ENCODE data around the gene MYO1E. TPM values are rescaled to one million over a fixed set of nuclear protein-coding genes. Genes with fewer than 3 reads are reported as not detected.

Gene MYO1E
- total and polyA plus RNA-seq, 2 of the 4 experiments (the other 2 are of a cell fraction): 13.4 to 37.3 TPM

- H3K36me3 ChIP-seq (ENCODE audit: control insufficient read depth, insufficient read depth, low read length): no peaks in the 10 kb centered on the region
- 80% methylated on average over 1 of the region's 6 CpGs; no CpG with 5 or more reads in 1 of the 2 experiments for WGBS, 2 experiments (ENCODE audit: extremely low coverage in 2 of 2, insufficient read length in 1 of 2)
- H3K56ac ChIP-seq (ENCODE audit: extremely low read depth, insufficient read depth, low read length): no peak overlapping the region
- no TSS peak for BruUV-seq (replicated peaks)
- peaks cover 32% of the 10 kb centered on the region for H3K9me1 ChIP-seq (ENCODE audit: insufficient read depth, low read length)
- peak overlapping the region in 1 of 2 experiments; percentile 36; a peak in 1 of 4 replicates for H4K8ac ChIP-seq (ENCODE audit: low read depth in 2 of 2, low read length in 2 of 2)
- no peaks in the 10 kb centered on the region for H3K27me3 ChIP-seq (ENCODE audit: control insufficient read depth, insufficient read depth, low read length)
- H4K91ac ChIP-seq (ENCODE audit: insufficient read depth, low read depth, low read length): no peak overlapping the region
- peak overlapping the region; percentile 63 for H2AK5ac ChIP-seq (ENCODE audit: low read depth, low read length)
- peak overlapping the region; percentile 73 for H3K4ac ChIP-seq (ENCODE audit: low read depth, low read length)
- no peak overlapping the region for H2AFZ ChIP-seq (replicated peaks; ENCODE audit: low read length, poor library complexity)
- H3K18ac ChIP-seq (ENCODE audit: low read depth, low read length): peak overlapping the region; percentile 26; the same call in 1 of the 2 replicates
- no peak overlapping the region for H2AK9ac ChIP-seq (replicated peaks; ENCODE audit: low read depth, low read length, poor library complexity)
- H3K4me2 ChIP-seq (ENCODE audit: low read depth, low read length): no peak overlapping the region
- H4K20me1 ChIP-seq (ENCODE audit: insufficient read depth, low read length): peaks cover 6% of the 10 kb centered on the region
- H3K14ac ChIP-seq (replicated peaks; ENCODE audit: low read depth, low read length): peak overlapping the region; percentile 39
- intact Hi-C loops (cut with micrococcal nuclease): no loop called here
- peak overlapping the region; percentile 48; the same call in 1 of the 2 replicates for H2BK20ac ChIP-seq (ENCODE audit: low read depth, low read length)
- dilution Hi-C loops (cut with HindIII; ENCODE audit: low sequenced_read_pairs, unreplicated experiment): no loop called here
- ChIA-PET POLR2A (ENCODE audit: unreplicated experiment) (no interaction called here), CTCF (no interaction called here)
- peaks cover 12% of the 10 kb centered on the region for H3K4me1 ChIP-seq (ENCODE audit: control insufficient read depth, insufficient read depth, low read length)
- H3K79me1 ChIP-seq (ENCODE audit: low read depth in 1 of 2, low read length in 2 of 2): peaks cover 27 to 71% of the 10 kb centered on the region in 2 experiments
- no peak overlapping the region for H3K4me3 ChIP-seq (ENCODE audit: insufficient read depth, low read depth, low read length)
- H3K9ac ChIP-seq (ENCODE audit: low read depth, low read length): no peak overlapping the region
- DNase-seq (no peak), ATAC-seq (ENCODE audit: low read depth) (no peak)
- no peaks in the 10 kb centered on the region for H3K9me3 ChIP-seq (ENCODE audit: control insufficient read depth, insufficient read depth, low read length)
- no peak overlapping the region for H2BK15ac ChIP-seq (ENCODE audit: low read depth, low read length)
- H4K5ac ChIP-seq (ENCODE audit: low read depth, low read length): no peak overlapping the region; the same call in 1 of the 2 replicates
- in situ Hi-C loops (cut with MboI; ENCODE audit: low sequenced_read_pairs): no loop called here
- no peak overlapping the region for H3K27ac ChIP-seq (ENCODE audit: insufficient read depth, low read length)
- H3K23ac ChIP-seq (ENCODE audit: low read depth, low read length): peak overlapping the region; percentile 64; the same call in 1 of the 2 replicates
- 0 out of 2 replicates have a peak overlapping the region, but pooled peaks have one; percentile 34 for H2BK120ac ChIP-seq (ENCODE audit: low read depth, low read length)
- TF ChIP-seq RCOR1 (IDR thresholded peaks at IDR 0.05; ENCODE audit: insufficient replicate concordance, low read length): no peak
- no peak for TF ChIP-seq MXI1 (IDR thresholded peaks at IDR 0.05; ENCODE audit: borderline replicate concordance, low read depth, low read length)
- TF ChIP-seq CHD1 (IDR thresholded peaks at IDR 0.05; ENCODE audit: low read depth, low read length): no peak
- TF ChIP-seq SMC3 (IDR thresholded peaks at IDR 0.05; ENCODE audit: low read depth, low read length): no peak
- no peak for TF ChIP-seq MAZ (IDR thresholded peaks at IDR 0.05; ENCODE audit: borderline replicate concordance, low read depth, low read length)
- no peak for TF ChIP-seq ELK1 (IDR thresholded peaks at IDR 0.05; ENCODE audit: borderline replicate concordance, low read depth, low read length)
- TF ChIP-seq RAD21 (IDR thresholded peaks at IDR 0.05; ENCODE audit: low read length): no peak
- TF ChIP-seq USF2 (IDR thresholded peaks at IDR 0.05; ENCODE audit: low read depth, low read length): no peak
- no peak for TF ChIP-seq FOS (IDR thresholded peaks at IDR 0.05; ENCODE audit: low read depth, low read length)
- TF ChIP-seq CEBPB (IDR thresholded peaks at IDR 0.05; ENCODE audit: low read depth, low read length): no peak
- TF ChIP-seq NFE2L2 (IDR thresholded peaks at IDR 0.05; ENCODE audit: low read depth, low read length): no peak
- TF ChIP-seq RFX5 (IDR thresholded peaks at IDR 0.05; ENCODE audit: low read depth, low read length): no peak
- TF ChIP-seq POLR2A (IDR thresholded peaks at IDR 0.05; ENCODE audit: low read depth, low read length): no peak
- TF ChIP-seq BHLHE40 (IDR thresholded peaks at IDR 0.05; ENCODE audit: low read depth, low read length): no peak
- no peak for TF ChIP-seq MAFK (IDR thresholded peaks at IDR 0.05; ENCODE audit: low read depth, low read length)
- TF ChIP-seq CTCF (conservative IDR thresholded peaks at IDR 0.05; ENCODE audit: low read depth, low read length): no peak
- H2BK5ac ChIP-seq (ENCODE audit: low read depth, low read length, poor library complexity, severe bottlenecking): no peak overlapping the region
Observed at GRCh38 chr15:59301527-59301926, 71.1 kb downstream of the MYO1E start.

Data from IMR-90 (cell line).